Fibroblast of lung (primary cell): ENCODE results near the gene TRPM3. TPM values are rescaled to one million over a fixed set of nuclear protein-coding genes. Genes with fewer than 3 reads are reported as not detected.

Source experiments
- DNase-seq, 2 donors: peaks; one replicate each; pipeline versions ENCODE4 v3.0.0 to v3.0.0-alpha.2; 2010; ENCODE audit warnings: low read depth in 2 of 2
- H2AFZ ChIP-seq: 2 replicates; pipeline ENCODE4 v1.5.1; 2012; ENCODE audit warnings: low read length, control low read depth, inconsistent platforms
- H3K27ac ChIP-seq: 2 replicates; pipeline ENCODE4 v1.5.1; 2011; ENCODE audit warnings: low read length, control low read depth; ENCODE audit not compliant: insufficient read depth
- H3K27me3 ChIP-seq: 2 replicates; pipeline ENCODE4 v1.5.1; 2011; ENCODE audit warnings: mild to moderate bottlenecking, low read length; ENCODE audit not compliant: control insufficient read depth, insufficient read depth
- H3K36me3 ChIP-seq: 2 replicates; pipeline ENCODE4 v1.5.1; 2011; ENCODE audit warnings: low read length; ENCODE audit not compliant: control insufficient read depth, insufficient read depth
- H3K4me1 ChIP-seq: 2 replicates; pipeline ENCODE4 v1.5.1; 2011; ENCODE audit warnings: low read length; ENCODE audit not compliant: control insufficient read depth, insufficient read depth; ENCODE audit errors: extremely low read depth
- H3K4me2 ChIP-seq: 2 replicates; pipeline ENCODE4 v1.5.1; 2011; ENCODE audit warnings: low read length, control low read depth; ENCODE audit not compliant: insufficient read depth; ENCODE audit errors: extremely low read depth
- H3K4me3 ChIP-seq, 4 experiments: fragments of 200-600 bp in 1 of 4; sonication (generic) in 1 of 4; replicated peaks in 1 of 4; 2 replicates each; pipeline ENCODE4 v1.5.1; 2011 to 2016; ENCODE audit warnings: low read length in 4 of 4, low read depth in 3 of 4, mild to moderate bottlenecking in 3 of 4, control low read depth in 2 of 4, inconsistent platforms in 1 of 4, mixed read lengths in 1 of 4; ENCODE audit not compliant: insufficient read depth in 1 of 4; ENCODE audit errors: control extremely low read depth in 1 of 4
- H3K79me2 ChIP-seq: 2 replicates; pipeline ENCODE4 v1.5.1; 2012; ENCODE audit warnings: mild to moderate bottlenecking, low read length, inconsistent platforms; ENCODE audit not compliant: control insufficient read depth, insufficient read depth
- H3K9ac ChIP-seq: 2 replicates; pipeline ENCODE4 v1.5.1; 2011; ENCODE audit warnings: mild to moderate bottlenecking, low read length, control low read depth; ENCODE audit not compliant: insufficient read depth
- H3K9me3 ChIP-seq: 2 replicates; pipeline ENCODE4 v1.5.1; 2012; ENCODE audit warnings: low read depth, low read length; ENCODE audit not compliant: control insufficient read depth, insufficient read depth
- H4K20me1 ChIP-seq: 2 replicates; pipeline ENCODE4 v1.5.1; 2011; ENCODE audit warnings: low read length; ENCODE audit not compliant: control insufficient read depth, insufficient read depth; ENCODE audit errors: extremely low read depth
- CTCF ChIP-seq, 2 donors: IDR thresholded peaks in 1 of 2; conservative IDR thresholded peaks in 1 of 2; 1 replicate in 1 of 2; 2 replicates in 1 of 2; pipeline ENCODE4 v1.5.1; 2011 to 2012; ENCODE audit warnings: low read length in 2 of 2, control low read depth in 1 of 2, inconsistent platforms in 1 of 2, low read depth in 1 of 2, mild to moderate bottlenecking in 1 of 2
- EZH2 ChIP-seq: IDR thresholded peaks from 2 replicates; pipeline ENCODE4 v1.5.1; 2012; ENCODE audit warnings: low read length, control low read depth, mild to moderate bottlenecking; ENCODE audit errors: missing control alignments
- polyA plus RNA-seq, 2 donors: library from polyadenylated mRNA; depleted of rRNA in 1 of 2; stranded (reverse) in 1 of 2; unstranded in 1 of 2; fragments of >200 nt; gene quantifications; 2 replicates each; pipeline ENCODE4 v1.2.1, GENCODE V29; 2011 to 2012; ENCODE audit warnings: missing spikeins in 1 of 2
- total RNA-seq: library from RNA; depleted of rRNA; stranded (reverse); fragments of >200 nt; gene quantifications from 2 replicates; pipeline ENCODE4 v1.2.1, GENCODE V29; 2014

TRPM3 gene
- total and polyA plus RNA-seq, 2 donors (not counting 1 experiment from before 2014, with no cell fraction given), result 0.05 to 0.50 TPM

GRCh38 chr9:70868661-70869652 is 252.5 kb downstream of the TRPM3 start:
- TF ChIP-seq EZH2 (no peak), CTCF (conservative IDR thresholded peaks at IDR 0.05 in 1 of 2, IDR thresholded peaks at IDR 0.05 in 1 of 2; ENCODE audit: low read depth in 1 of 2, low read length in 2 of 2) (no peak)
- no peak overlapping the region for H3K9ac ChIP-seq
- H3K4me3 ChIP-seq, result peak overlapping the region in 3 of 4 experiments; percentile 23 to 39 (median 27)
- H4K20me1 ChIP-seq, result no peaks in the 10 kb centered on the region
- no peaks in the 10 kb centered on the region for H3K4me1 ChIP-seq
- H2AFZ ChIP-seq, result no peak overlapping the region
- no peaks in the 10 kb centered on the region for H3K79me2 ChIP-seq
- no peaks in the 10 kb centered on the region for H3K36me3 ChIP-seq
- peak in 1 of 2 donors; percentile 30 for DNase-seq
- H3K4me2 ChIP-seq, result peak overlapping the region; percentile 32
- no peaks in the 10 kb centered on the region for H3K9me3 ChIP-seq
- H3K27ac ChIP-seq, result no peak overlapping the region
- H3K27me3 ChIP-seq, result peaks cover 11% of the 10 kb centered on the region

- no peaks in the 10 kb centered on the region for H3K36me3 ChIP-seq
- H4K20me1 ChIP-seq, result no peaks in the 10 kb centered on the region
- H3K27ac ChIP-seq, result no peak overlapping the region
- no peak overlapping the region for H2AFZ ChIP-seq
- H3K4me3 ChIP-seq, result no peak overlapping the region
- no peaks in the 10 kb centered on the region for H3K79me2 ChIP-seq
- no peak for DNase-seq
- H3K27me3 ChIP-seq, result peaks cover 11% of the 10 kb centered on the region
- no peaks in the 10 kb centered on the region for H3K4me1 ChIP-seq
- no peaks in the 10 kb centered on the region for H3K9me3 ChIP-seq
- H3K4me2 ChIP-seq, result no peak overlapping the region
- TF ChIP-seq CTCF (conservative IDR thresholded peaks at IDR 0.05 in 1 of 2, IDR thresholded peaks at IDR 0.05 in 1 of 2; ENCODE audit: low read depth in 1 of 2, low read length in 2 of 2) (no peak), EZH2 (no peak)
- H3K9ac ChIP-seq, result no peak overlapping the region
Observed at GRCh38 chr9:70868041-70868440, 253.4 kb downstream of the TRPM3 start.

- H3K27ac ChIP-seq, result no peak overlapping the region
- no peaks in the 10 kb centered on the region for H4K20me1 ChIP-seq
- H3K4me2 ChIP-seq, result no peak overlapping the region
- TF ChIP-seq CTCF (conservative IDR thresholded peaks at IDR 0.05 in 1 of 2, IDR thresholded peaks at IDR 0.05 in 1 of 2; ENCODE audit: low read depth in 1 of 2, low read length in 2 of 2) (no peak), EZH2 (no peak)
- no peak overlapping the region for H2AFZ ChIP-seq
- no peak overlapping the region for H3K9ac ChIP-seq
- H3K36me3 ChIP-seq, result no peaks in the 10 kb centered on the region
- peaks cover 11% of the 10 kb centered on the region for H3K27me3 ChIP-seq
- H3K9me3 ChIP-seq, result no peaks in the 10 kb centered on the region
- H3K4me3 ChIP-seq, result no peak overlapping the region
- H3K79me2 ChIP-seq, result no peaks in the 10 kb centered on the region
- DNase-seq, result no peak
- no peaks in the 10 kb centered on the region for H3K4me1 ChIP-seq
Observed at GRCh38 chr9:70865471-70865870, 255.9 kb downstream of the TRPM3 start.
